HG03439 (cell line): ENCODE results near the gene IL22.
"Not testable (repeated sequence)": the region's sequence is repeated elsewhere in the genome, so short reads cannot be mapped to it uniquely, and the experiment has no call there.

Experiments used
- ATAC-seq: cut with Tn5 transposase; IDR thresholded peaks from one replicate; pipeline ENCODE4 v1.9.1; 2021; ENCODE audit warnings: mild to moderate bottlenecking, moderate library complexity; ENCODE audit not compliant: unreplicated experiment

Gene IL22

GRCh38 chr12:68231691-68232090 lies 21.7 kb downstream of the IL22 start:
- ATAC-seq, result no peak

- ATAC-seq, result no peak
Observed at GRCh38 chr12:68231229-68231628, 22.2 kb downstream of the IL22 start.

GRCh38 chr12:68229956-68230355 lies 23.4 kb downstream of the IL22 start:
- ATAC-seq, result no peak

GRCh38 chr12:68227356-68227755 lies 26.0 kb downstream of the IL22 start:
- no peak for ATAC-seq

- ATAC-seq, result no peak
Observed at GRCh38 chr12:68225576-68226476, 27.6 kb downstream of the IL22 start, which contains the start of gene IL26. Gene IL26 (minus strand): TSS chr12:68225810. CDS start chr12:68225756, 54 bp downstream.

GRCh38 chr12:68224613-68225285 lies 28.7 kb downstream of the IL22 start:
- no peak for ATAC-seq

- ATAC-seq, result peak; percentile 86
Observed at GRCh38 chr12:68223067-68223747, 30.2 kb downstream of the IL22 start.

- ATAC-seq, result no peak
Observed at GRCh38 chr12:68222326-68222725, 31.1 kb downstream of the IL22 start.

- no peak for ATAC-seq
Observed at GRCh38 chr12:68221497-68221896, 31.9 kb downstream of the IL22 start.

GRCh38 chr12:68210875-68211274 lies 42.5 kb downstream of the IL22 start:
- ATAC-seq, result no peak

GRCh38 chr12:68209048-68209728 lies 44.2 kb downstream of the IL22 start:
- ATAC-seq, result not testable (repeated sequence)

GRCh38 chr12:68207276-68207675 lies 46.1 kb downstream of the IL22 start:
- ATAC-seq, result no peak

GRCh38 chr12:68206446-68206845 lies 47.0 kb downstream of the IL22 start:
- no peak for ATAC-seq

GRCh38 chr12:68203460-68203875 lies 49.9 kb downstream of the IL22 start:
- no peak for ATAC-seq

- ATAC-seq, result no peak
Observed at GRCh38 chr12:68200854-68201253, 52.5 kb downstream of the IL22 start.

- no peak for ATAC-seq
Observed at GRCh38 chr12:68199127-68199526, 54.3 kb downstream of the IL22 start.

GRCh38 chr12:68198507-68199086 lies 54.8 kb downstream of the IL22 start:
- no peak for ATAC-seq
